ENCODE measurements around the gene TTLL12.

GRCh38 chr22:43131773-43132501, 55.0 kb downstream of the TTLL12 start:
- no peak for TF ChIP-seq EZH2 (IDR thresholded peaks at IDR 0.05; ENCODE audit: low read depth)
- TF ChIP-seq, protein P1, sequence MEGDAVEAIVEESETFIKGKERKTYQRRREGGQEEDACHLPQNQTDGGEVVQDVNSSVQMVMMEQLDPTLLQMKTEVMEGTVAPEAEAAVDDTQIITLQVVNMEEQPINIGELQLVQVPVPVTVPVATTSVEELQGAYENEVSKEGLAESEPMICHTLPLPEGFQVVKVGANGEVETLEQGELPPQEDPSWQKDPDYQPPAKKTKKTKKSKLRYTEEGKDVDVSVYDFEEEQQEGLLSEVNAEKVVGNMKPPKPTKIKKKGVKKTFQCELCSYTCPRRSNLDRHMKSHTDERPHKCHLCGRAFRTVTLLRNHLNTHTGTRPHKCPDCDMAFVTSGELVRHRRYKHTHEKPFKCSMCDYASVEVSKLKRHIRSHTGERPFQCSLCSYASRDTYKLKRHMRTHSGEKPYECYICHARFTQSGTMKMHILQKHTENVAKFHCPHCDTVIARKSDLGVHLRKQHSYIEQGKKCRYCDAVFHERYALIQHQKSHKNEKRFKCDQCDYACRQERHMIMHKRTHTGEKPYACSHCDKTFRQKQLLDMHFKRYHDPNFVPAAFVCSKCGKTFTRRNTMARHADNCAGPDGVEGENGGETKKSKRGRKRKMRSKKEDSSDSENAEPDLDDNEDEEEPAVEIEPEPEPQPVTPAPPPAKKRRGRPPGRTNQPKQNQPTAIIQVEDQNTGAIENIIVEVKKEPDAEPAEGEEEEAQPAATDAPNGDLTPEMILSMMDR (conservative IDR thresholded peaks at IDR 0.05), result no peak
